Dermis microvascular lymphatic vessel endothelial cell (primary cell): ENCODE results near the gene AUTS2. TPM values are rescaled to one million over a fixed set of nuclear protein-coding genes. Genes with fewer than 3 reads are reported as not detected.

Experiments used
- DNase-seq, 2 donors: peaks; one replicate each; pipeline versions ENCODE4 v3.0.0 to v3.0.0-alpha.2; 2010; ENCODE audit warnings: low read depth in 2 of 2
- total RNA-seq: library from RNA; depleted of rRNA; stranded (reverse); fragments of >200 nt; gene quantifications from 2 replicates; pipeline ENCODE4 v1.2.1, GENCODE V29; 2014

The AUTS2 gene
- total RNA-seq, 1 donor from 2014 or later = 0.51 TPM

- DNase-seq = no peak
Observed at GRCh38 chr7:69882269-69882668, 284.0 kb downstream of the AUTS2 start.

GRCh38 chr7:69883399-69883891 is 285.2 kb downstream of the AUTS2 start:
- DNase-seq = no peak

- DNase-seq = no peak
Observed at GRCh38 chr7:69885431-69885830, 287.2 kb downstream of the AUTS2 start.

DNA sequence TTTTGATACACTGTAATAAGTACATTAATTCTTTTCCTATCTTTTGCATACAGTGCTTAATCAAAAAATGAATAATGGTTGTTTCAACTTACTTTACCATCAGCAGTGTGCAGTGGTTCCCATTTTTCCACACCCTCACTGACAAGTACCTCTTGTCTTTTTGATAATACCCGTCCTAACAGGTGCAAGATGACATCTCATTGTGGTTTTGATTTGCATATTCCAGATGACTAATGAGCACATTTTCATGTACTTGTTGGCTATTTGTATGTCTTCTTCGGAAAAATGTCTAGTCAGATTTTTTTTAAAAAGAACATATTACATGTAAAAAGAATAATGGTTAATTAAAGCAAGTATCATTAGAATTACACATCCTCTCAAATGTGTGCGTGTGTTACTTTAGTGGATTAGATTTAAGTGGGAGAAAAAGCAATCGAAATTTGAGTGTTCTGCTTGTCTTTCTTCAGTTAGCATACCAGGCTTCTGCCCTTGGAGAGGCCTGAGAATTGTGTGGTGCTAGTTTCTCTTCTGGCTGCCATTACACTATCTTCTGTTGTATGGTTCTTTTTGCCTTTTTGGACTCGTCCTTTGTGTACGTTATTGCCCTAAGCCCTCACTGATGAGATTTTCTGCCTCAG is 291.2 kb downstream of the AUTS2 start:
- no peak for DNase-seq

DNA sequence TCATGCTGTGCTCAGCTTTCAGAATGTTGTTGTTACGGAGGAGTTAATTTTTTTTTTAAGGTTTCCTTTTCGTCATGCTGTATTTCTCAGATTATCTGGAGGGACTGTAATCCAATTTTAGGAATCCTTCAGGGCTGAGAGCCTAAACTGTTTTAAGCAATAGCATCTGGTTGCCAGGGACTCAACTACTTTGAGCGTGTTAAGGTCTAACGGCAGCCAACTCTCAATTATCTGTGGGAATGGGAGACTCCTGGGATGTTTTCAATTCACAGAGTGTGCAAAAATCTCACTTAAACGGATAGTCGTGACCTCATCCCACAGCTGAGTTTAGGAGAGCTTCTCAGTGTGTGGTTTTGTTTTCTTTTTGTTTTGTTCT is 291.7 kb downstream of the AUTS2 start:
- DNase-seq = no peak

DNA sequence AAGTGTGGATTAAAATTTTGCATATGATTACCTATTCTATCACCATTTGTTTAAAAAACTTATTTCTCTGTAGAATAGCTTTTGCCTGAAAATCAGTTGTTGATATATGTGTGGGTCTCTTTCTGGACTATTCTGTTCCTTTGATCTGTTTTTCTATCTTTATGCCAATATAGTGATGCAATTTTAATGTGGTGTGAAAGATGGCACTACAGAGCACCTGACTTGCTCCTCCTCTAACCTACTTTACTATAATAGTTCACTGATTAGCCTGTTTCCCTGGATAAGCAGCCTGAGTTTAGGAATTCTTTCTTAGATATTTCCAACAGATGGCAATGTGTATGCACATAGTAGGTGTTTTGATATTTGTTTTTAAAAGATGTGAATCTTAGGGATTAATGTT is 294.5 kb downstream of the AUTS2 start:
- DNase-seq = no peak

DNA sequence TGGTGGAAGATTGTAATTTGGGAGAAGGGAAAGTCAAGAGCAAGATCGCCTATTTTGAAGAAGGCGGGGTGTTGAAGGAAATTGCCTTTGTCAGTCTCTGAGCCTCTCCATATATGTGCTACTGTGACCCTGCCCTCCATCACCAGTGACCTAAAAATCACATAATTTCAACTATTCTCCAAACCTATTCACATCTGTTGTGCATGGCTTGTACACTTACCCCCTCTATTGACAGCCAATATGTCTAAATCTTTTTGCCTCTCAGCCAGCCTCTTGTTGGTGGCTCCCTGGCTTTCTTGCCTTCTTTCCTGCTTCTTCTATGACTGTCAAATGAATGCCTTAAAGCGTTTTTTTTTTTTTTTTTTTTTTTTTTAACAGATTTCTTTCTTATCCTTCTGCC is 295.6 kb downstream of the AUTS2 start:
- DNase-seq = no peak

DNA sequence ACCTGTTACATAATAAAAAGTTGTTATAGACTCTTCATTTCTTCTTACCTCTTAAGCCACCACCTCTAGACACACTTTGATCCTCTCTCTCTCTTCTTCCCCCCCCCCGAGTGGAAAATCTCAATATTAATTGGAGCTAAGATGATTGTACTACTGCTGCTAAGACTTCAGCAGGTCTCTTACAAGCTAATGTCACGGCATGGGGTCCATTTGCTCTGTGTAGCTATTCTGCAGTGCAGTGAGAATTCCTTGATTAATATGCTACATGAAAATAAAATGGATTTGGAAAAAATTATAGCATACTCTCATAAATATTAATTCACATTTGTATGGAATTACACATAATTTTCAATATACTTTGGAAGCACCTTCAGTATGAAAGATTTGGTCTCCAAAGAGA is 297.2 kb downstream of the AUTS2 start:
- DNase-seq = no peak

- DNase-seq = no peak
Observed at GRCh38 chr7:69896121-69896520, 297.8 kb downstream of the AUTS2 start.

DNA sequence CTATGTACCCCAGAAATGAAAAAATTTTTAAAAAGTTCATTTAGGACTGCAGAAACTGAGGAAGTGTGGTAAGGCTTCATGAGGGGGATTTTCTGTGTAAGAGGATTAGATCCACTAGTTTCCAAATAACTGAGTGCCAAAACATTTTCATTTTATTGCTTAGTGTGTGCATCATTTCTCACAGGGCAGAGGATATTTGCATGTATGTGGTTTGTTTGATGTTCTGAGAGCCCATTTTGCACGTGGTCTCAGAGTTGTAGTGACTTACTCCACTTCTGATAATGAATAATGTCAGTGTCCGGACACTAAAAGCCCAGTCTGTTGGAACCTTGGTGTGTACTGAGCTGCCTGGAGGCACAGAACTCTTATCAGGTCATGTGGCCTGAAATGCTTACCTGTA is 299.9 kb downstream of the AUTS2 start:
- no peak for DNase-seq

DNA sequence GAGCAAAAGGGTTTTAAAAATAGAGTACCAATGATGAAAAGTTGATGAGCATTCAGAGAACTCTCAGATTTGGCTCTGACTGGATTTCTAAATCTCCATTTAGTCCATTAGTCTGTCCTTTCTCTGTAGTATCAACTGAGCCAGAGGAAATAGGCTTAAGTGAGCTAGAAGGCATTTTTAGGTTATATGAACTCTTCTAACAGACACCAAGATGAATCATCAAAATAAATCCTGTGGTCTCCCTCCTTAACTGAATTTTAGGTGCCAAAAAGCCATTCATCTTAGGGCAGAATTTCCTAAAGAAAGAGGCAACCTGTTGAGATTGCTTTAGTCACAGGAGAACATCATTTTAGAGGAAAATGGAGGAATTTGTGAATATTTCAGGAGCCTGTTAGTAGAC is 305.1 kb downstream of the AUTS2 start:
- DNase-seq = no peak

- DNase-seq = no peak
Observed at GRCh38 chr7:69906283-69906995, 308.2 kb downstream of the AUTS2 start.

DNA sequence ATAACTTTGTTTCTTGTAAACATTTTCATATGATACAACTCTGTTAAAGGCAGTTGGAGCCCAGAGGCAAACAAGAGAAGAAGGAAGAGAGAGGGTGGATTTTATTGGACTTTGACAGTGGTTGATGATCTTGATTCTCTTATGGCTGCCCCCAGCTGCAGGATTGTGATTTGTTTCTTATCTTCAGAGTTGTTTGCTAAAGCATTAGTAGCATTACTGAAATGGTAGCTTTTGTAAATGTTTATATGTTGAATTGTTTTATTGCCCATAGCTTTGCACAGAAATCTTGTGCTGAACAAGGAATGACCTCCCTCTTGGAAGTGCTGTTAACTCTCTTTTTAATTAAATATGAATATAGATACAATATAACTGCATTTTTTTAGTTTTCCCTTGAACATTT is 309.4 kb downstream of the AUTS2 start:
- no peak for DNase-seq

GRCh38 chr7:69908454-69908853 is 310.2 kb downstream of the AUTS2 start:
- DNase-seq = no peak

- DNase-seq = no peak
Observed at GRCh38 chr7:69910150-69910549, 311.9 kb downstream of the AUTS2 start.

DNA sequence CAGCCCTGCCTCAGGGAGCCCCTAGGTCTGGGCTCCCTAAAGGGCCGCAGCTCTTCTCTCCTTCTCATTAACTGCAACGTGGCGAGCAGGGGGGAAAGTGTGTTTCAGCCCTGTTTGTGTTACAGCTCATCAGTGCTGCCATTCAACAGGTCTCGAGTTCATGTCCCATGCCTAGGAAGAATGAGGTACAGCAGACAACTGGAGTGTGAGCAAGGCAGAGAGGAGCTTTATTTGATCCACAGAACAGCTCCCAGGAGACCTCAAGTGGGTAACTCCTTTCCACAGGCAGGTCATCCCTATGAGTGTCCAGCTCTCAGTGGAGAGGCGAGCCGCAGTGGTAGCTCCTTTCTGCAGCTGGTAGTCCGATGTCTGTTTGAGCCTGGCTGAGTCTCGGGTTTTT is 313.1 kb downstream of the AUTS2 start:
- DNase-seq = no peak

DNA sequence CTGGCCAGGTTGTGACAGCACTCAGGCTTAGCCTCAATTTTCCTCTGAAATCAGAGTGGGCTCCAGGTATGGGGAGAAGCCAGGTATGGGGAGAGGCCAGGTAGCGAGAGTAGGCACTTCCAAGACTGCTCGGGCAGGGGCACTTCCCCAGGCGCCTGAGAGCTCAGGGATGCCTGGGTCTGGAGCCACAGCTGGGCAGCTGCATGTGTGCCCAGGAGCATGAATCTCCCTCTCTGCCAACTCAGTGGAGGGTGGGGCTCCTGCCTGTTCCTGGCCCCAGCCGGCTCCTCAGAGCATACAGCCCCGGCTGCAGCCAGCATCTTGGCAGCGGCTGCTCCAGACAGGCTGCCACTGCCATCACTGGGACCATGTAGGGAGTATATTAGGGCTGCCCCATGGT is 313.9 kb downstream of the AUTS2 start:
- DNase-seq = no peak

DNA sequence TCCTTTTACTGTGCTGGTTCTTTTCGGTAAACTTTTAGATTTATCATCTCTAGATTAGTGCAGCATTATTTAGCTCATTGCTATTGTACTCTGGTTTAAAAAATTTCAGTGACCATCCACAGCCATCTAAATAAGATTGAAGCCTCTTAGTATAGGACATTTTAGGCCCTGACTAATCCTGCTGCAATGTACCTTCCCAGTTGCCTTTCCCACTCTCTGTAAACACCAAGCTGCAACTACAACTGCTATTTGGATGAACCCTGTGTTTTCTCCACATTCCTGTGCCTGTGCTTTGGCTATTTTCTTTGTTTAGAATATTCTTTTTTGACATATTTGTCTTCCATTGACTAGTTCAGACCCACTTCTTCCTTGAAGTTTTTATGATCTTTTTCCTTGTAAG is 314.6 kb downstream of the AUTS2 start:
- no peak for DNase-seq

- DNase-seq = no peak
Observed at GRCh38 chr7:69919426-69920111, 321.3 kb downstream of the AUTS2 start.

DNA sequence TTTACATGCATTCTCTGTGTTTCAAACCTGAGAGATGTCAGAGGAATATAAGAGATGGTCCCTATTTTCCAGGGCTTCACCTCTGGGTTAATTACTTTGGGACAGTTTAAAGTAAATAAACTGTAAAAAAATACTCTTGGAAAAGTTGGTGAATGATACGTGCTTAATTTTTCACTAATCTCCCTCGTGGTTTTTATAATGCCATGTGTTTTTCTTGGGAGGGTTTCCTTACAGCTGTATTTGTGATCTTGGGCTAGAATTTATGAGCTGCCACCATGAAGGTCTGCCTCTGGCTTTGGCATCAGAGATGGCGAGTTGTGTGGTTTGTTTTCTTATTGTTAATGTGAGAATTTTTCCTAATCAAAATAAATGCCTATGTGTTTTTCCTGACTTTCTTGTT is 322.5 kb downstream of the AUTS2 start:
- no peak for DNase-seq

DNA sequence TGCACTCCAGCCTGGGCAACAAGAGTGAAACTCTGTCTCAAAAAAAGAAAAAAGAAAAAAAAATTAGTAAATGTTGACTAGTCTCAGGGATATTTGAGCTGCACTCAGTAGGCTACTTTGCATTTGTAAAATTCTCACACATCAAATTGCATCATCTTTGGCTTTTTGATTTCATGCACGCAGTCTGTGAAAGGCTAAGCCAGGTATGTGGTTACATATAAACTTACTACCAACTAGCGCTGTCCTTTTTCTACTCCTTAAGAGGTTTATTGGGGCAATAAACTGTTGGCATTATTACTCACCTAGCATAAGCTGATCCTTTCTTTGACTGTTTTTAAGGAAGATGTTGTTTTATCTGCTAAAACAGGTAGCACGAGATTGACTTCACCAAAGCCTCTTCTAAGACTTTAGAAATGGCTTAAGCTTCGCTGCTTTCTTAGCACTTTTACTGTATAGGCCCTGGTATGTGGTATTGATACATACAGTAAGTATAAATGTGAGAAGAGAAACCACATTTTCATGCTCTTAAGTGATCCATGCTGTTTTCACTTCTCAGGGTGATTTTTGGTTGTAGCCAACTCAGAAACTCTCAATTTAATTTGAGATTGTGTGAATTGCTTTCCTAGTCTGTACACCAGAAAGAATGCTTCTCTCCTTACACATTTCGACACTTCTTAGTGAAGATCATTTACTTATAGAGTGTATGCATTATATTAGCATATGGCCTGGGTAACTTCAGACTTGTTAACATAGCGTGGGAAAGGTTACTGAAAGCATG is 323.9 kb downstream of the AUTS2 start:
- DNase-seq = no peak

DNA sequence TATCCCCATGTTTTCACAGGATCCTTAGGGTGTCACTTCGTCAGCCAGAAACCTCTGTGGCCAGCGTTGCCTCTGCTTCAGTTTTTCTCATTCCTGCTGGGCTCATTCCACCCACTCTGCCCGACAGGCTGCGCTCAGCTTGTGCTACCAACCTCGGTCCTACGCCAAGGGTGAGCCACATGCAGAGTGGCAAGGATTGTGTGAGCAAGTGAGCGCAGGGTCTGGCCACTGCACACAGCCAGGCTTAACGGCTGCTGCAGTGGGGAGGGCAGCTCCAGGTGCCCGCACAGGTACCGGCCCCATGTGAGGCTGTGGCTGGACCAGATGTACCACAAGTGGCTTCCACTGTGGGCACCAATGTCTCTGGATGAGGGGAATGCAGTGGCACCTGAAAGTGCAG is 329.2 kb downstream of the AUTS2 start:
- DNase-seq = no peak
